HepG2 (cell line): Measurements from ENCODE around the gene PCIF1. TPM values are rescaled to one million over a fixed set of nuclear protein-coding genes. Genes with fewer than 3 reads are reported as not detected.
A peak's percentile ranks its signal among the peaks of the same experiment; 100 is the strongest.

Source experiments
- KLF12 ChIP-seq: sonication (generic); formaldehyde crosslinking; IDR thresholded peaks from 2 replicates; pipeline ENCODE4 v1.4.0; 2020; ENCODE audit warnings: missing genetic modification reagents, borderline replicate concordance
- RARA ChIP-seq: IDR thresholded peaks from 2 replicates; pipeline ENCODE4 v1.6.1; 2016; ENCODE audit warnings: missing genetic modification reagents, missing compliant biosample characterization
- ZNF282 ChIP-seq: fragments of 450-650 bp; IDR thresholded peaks from 2 replicates; pipeline ENCODE4 v1.6.1; 2018; ENCODE audit not compliant: partially characterized antibody
- polyA plus RNA-seq, 8 experiments: library from polyadenylated mRNA; depleted of rRNA in 3 of 8; stranded (reverse) in 7 of 8; unstranded in 1 of 8; fragments of >200 nt; fragmentation: Illumina TruSeq in 4 of 8; extraction: Trizol in 4 of 8; gene quantifications; 2 replicates each; pipeline versions ENCODE4 v1.2.1 to v1.2.3, GENCODE V29; 2011 to 2016; ENCODE audit warnings: low read depth in 4 of 8, missing spikeins in 1 of 8, mixed read lengths in 1 of 8; ENCODE audit not compliant: insufficient read depth in 1 of 8
- total RNA-seq, 5 experiments: library from RNA; depleted of rRNA; stranded (reverse); fragments of >200 nt; fragmentation: Illumina TruSeq; extraction: Trizol; gene quantifications; 2 replicates each; pipeline ENCODE4 v1.2.3, GENCODE V29; 2016; ENCODE audit warnings: low read depth in 1 of 5
- TF ChIP-seq, protein P1 (sequence below): sonication (generic); formaldehyde crosslinking; IDR thresholded peaks from 2 replicates; pipeline ENCODE4 v1.5.0; 2020; ENCODE audit warnings: mild to moderate bottlenecking, missing genetic modification reagents, borderline replicate concordance
- TF ChIP-seq, protein P2 (sequence below): sonication (generic); formaldehyde crosslinking; IDR thresholded peaks from 2 replicates; pipeline ENCODE4 v1.4.0; 2020; ENCODE audit warnings: missing genetic modification reagents, mild to moderate bottlenecking, borderline replicate concordance
- TF ChIP-seq, protein P3 (sequence below): sonication (generic); formaldehyde crosslinking; IDR thresholded peaks from 2 replicates; pipeline ENCODE4; 2020; ENCODE audit warnings: missing genetic modification reagents, mild to moderate bottlenecking, borderline replicate concordance
- TF ChIP-seq, protein P4 (sequence below), 2 experiments: sonication (generic) in 1 of 2; formaldehyde crosslinking in 1 of 2; IDR thresholded peaks; 2 replicates each; pipeline versions ENCODE4 v1.5.1 to v1.6.1; 2011 to 2020; ENCODE audit warnings: borderline replicate concordance in 1 of 2, low read depth in 1 of 2, low read length in 1 of 2, mild to moderate bottlenecking in 1 of 2, missing genetic modification reagents in 1 of 2, moderate library complexity in 1 of 2

PCIF1 gene
- total and polyA plus RNA-seq, 2 of the 13 experiments (the other 11 are each of a cell fraction or from before 2014, with no cell fraction given), result 20.9 to 24.4 TPM

DNA sequence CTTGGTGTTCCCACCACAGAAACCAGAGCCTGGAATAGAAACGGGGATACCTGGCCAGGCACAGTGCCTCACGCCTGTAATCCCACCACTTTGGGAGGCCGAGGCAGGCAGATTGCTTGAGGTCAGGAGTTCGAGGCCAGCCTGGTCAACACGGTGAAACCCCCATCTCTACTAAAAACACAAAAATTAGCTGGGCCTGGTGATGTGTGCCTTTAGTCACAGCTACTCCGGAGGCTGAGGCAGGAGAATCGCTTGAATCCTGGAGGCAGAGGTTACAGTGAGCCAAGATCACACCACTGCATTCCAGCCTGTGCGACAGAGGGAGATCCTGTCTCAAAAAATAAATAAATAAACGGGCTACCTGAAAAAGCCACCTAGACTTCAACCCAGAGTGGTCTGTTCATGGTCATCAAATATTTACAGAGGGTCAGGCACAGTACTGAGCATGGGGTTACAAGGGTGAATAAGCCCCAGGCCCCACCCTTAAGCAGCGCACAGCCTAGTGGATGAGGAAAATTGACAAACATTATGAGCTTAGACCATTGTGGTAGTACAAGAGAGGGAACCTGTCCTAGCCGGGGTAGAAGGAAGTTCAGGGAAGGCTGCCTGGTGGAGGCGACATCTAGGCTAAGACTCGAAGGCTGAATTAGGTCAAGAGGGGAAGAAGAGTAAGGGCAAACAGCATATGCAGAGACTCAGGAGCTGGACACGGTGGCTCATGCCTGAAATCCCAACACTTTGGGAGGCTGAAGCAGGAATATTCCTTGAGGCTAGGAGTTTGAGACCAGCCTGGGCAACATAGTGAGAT, 7.2 kb upstream of the PCIF1 start (continued):
- TF ChIP-seq, protein P1, sequence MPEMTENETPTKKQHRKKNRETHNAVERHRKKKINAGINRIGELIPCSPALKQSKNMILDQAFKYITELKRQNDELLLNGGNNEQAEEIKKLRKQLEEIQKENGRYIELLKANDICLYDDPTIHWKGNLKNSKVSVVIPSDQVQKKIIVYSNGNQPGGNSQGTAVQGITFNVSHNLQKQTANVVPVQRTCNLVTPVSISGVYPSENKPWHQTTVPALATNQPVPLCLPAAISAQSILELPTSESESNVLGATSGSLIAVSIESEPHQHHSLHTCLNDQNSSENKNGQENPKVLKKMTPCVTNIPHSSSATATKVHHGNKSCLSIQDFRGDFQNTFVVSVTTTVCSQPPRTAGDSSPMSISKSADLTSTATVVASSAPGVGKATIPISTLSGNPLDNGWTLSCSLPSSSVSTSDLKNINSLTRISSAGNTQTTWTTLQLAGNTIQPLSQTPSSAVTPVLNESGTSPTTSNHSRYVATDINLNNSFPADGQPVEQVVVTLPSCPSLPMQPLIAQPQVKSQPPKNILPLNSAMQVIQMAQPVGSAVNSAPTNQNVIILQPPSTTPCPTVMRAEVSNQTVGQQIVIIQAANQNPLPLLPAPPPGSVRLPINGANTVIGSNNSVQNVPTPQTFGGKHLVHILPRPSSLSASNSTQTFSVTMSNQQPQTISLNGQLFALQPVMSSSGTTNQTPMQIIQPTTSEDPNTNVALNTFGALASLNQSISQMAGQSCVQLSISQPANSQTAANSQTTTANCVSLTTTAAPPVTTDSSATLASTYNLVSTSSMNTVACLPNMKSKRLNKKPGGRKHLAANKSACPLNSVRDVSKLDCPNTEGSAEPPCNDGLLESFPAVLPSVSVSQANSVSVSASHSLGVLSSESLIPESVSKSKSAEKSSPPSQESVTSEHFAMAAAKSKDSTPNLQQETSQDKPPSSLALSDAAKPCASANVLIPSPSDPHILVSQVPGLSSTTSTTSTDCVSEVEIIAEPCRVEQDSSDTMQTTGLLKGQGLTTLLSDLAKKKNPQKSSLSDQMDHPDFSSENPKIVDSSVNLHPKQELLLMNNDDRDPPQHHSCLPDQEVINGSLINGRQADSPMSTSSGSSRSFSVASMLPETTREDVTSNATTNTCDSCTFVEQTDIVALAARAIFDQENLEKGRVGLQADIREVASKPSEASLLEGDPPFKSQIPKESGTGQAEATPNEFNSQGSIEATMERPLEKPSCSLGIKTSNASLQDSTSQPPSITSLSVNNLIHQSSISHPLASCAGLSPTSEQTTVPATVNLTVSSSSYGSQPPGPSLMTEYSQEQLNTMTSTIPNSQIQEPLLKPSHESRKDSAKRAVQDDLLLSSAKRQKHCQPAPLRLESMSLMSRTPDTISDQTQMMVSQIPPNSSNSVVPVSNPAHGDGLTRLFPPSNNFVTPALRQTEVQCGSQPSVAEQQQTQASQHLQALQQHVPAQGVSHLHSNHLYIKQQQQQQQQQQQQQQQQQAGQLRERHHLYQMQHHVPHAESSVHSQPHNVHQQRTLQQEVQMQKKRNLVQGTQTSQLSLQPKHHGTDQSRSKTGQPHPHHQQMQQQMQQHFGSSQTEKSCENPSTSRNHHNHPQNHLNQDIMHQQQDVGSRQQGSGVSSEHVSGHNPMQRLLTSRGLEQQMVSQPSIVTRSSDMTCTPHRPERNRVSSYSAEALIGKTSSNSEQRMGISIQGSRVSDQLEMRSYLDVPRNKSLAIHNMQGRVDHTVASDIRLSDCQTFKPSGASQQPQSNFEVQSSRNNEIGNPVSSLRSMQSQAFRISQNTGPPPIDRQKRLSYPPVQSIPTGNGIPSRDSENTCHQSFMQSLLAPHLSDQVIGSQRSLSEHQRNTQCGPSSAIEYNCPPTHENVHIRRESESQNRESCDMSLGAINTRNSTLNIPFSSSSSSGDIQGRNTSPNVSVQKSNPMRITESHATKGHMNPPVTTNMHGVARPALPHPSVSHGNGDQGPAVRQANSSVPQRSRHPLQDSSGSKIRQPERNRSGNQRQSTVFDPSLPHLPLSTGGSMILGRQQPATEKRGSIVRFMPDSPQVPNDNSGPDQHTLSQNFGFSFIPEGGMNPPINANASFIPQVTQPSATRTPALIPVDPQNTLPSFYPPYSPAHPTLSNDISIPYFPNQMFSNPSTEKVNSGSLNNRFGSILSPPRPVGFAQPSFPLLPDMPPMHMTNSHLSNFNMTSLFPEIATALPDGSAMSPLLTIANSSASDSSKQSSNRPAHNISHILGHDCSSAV (CRISPR knock-in tag), result no peak
- TF ChIP-seq KLF12, result peak; percentile 88; the same call in 1 of the 2 replicates
- TF ChIP-seq, protein P2, sequence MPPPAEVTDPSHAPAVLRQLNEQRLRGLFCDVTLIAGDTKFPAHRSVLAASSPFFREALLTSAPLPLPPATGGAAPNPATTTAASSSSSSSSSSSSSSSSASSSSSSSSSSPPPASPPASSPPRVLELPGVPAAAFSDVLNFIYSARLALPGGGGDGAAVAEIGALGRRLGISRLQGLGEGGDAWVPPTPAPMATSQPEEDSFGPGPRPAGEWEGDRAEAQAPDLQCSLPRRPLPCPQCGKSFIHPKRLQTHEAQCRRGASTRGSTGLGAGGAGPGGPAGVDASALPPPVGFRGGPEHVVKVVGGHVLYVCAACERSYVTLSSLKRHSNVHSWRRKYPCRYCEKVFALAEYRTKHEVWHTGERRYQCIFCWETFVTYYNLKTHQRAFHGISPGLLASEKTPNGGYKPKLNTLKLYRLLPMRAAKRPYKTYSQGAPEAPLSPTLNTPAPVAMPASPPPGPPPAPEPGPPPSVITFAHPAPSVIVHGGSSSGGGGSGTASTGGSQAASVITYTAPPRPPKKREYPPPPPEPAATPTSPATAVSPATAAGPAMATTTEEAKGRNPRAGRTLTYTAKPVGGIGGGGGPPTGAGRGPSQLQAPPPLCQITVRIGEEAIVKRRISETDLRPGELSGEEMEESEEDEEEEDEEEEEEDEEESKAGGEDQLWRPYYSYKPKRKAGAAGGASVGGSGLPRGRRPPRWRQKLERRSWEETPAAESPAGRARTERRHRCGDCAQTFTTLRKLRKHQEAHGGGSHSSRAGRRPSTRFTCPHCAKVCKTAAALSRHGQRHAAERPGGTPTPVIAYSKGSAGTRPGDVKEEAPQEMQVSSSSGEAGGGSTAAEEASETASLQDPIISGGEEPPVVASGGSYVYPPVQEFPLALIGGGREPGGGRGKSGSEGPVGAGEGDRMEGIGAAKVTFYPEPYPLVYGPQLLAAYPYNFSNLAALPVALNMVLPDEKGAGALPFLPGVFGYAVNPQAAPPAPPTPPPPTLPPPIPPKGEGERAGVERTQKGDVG, result peak; percentile 32; the same call in 1 of the 2 replicates
- TF ChIP-seq, protein P3, sequence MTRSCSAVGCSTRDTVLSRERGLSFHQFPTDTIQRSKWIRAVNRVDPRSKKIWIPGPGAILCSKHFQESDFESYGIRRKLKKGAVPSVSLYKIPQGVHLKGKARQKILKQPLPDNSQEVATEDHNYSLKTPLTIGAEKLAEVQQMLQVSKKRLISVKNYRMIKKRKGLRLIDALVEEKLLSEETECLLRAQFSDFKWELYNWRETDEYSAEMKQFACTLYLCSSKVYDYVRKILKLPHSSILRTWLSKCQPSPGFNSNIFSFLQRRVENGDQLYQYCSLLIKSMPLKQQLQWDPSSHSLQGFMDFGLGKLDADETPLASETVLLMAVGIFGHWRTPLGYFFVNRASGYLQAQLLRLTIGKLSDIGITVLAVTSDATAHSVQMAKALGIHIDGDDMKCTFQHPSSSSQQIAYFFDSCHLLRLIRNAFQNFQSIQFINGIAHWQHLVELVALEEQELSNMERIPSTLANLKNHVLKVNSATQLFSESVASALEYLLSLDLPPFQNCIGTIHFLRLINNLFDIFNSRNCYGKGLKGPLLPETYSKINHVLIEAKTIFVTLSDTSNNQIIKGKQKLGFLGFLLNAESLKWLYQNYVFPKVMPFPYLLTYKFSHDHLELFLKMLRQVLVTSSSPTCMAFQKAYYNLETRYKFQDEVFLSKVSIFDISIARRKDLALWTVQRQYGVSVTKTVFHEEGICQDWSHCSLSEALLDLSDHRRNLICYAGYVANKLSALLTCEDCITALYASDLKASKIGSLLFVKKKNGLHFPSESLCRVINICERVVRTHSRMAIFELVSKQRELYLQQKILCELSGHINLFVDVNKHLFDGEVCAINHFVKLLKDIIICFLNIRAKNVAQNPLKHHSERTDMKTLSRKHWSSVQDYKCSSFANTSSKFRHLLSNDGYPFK, result peak; percentile 37; the same call in 1 of the 2 replicates
- TF ChIP-seq, protein P4, sequence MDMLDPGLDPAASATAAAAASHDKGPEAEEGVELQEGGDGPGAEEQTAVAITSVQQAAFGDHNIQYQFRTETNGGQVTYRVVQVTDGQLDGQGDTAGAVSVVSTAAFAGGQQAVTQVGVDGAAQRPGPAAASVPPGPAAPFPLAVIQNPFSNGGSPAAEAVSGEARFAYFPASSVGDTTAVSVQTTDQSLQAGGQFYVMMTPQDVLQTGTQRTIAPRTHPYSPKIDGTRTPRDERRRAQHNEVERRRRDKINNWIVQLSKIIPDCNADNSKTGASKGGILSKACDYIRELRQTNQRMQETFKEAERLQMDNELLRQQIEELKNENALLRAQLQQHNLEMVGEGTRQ (IDR thresholded peaks at IDR 0.05; ENCODE audit: low read depth, low read length), result no peak
- TF ChIP-seq, protein P4 (CRISPR knock-in tag; IDR thresholded peaks at IDR 0.05; ENCODE audit: borderline replicate concordance), result peak; percentile 53; the same call in 1 of the 2 replicates
- peak; percentile 99 for TF ChIP-seq RARA (CRISPR knock-in tag)
- no peak for TF ChIP-seq ZNF282
